Ramos (cell line): Measurements from ENCODE around the gene NFIB.

Experiments
- in situ Hi-C: fragments of 300-500 bp; cut with MboI; formaldehyde crosslinking; loops from one replicate; pipeline ENCODE4 v1.14.3; 2022; ENCODE audit warnings: low sequenced_read_pairs; ENCODE audit not compliant: unreplicated experiment

Gene NFIB

DNA sequence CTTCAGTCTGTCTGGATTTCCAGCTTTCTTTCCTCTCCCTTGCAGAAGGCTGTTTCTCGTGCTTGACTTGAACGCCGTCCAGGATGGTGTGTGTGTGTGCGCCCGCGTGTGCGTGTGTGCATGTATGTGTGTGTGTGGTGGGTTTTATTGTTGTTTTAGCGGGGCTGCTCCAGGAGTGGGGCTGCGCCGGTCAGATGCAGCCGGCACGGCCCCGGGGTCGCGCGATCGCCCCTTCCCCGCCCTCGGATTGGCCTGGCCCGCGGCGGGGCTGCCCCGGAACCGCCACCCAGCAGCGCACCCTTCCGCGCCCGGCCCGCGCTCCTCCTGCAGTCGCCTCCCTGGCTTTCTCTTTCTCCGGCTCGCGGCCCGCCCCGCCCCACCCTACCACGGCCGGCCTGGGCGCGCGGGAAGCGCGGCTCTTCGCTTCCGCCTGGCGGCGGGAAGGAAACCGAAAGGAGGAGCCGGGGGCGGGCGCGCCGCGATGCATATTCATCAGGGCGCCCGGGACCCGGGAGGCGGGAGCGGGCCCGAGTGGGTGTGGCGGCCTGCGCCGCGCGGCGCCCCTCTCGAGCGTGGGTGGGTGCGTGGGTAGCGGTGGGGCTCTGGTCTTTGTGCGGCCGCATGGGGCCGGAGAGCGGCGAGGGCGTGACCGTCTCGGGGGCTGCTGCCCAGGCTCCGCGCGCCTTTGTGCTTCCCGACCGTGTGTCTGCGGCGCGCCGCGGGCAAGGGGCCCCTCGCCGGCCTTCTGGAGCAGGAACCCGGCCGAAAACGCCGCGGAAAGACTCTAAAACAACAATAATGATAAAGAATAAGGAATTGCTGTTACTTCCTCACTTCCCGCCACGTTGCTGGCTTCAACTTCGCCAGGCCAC lies 8.5 kb upstream of the NFIB start:
- in situ Hi-C loops: no loop called here

GRCh38 chr9:14321517-14322130 lies 7.7 kb upstream of the NFIB start:
- in situ Hi-C loops: no loop called here

DNA sequence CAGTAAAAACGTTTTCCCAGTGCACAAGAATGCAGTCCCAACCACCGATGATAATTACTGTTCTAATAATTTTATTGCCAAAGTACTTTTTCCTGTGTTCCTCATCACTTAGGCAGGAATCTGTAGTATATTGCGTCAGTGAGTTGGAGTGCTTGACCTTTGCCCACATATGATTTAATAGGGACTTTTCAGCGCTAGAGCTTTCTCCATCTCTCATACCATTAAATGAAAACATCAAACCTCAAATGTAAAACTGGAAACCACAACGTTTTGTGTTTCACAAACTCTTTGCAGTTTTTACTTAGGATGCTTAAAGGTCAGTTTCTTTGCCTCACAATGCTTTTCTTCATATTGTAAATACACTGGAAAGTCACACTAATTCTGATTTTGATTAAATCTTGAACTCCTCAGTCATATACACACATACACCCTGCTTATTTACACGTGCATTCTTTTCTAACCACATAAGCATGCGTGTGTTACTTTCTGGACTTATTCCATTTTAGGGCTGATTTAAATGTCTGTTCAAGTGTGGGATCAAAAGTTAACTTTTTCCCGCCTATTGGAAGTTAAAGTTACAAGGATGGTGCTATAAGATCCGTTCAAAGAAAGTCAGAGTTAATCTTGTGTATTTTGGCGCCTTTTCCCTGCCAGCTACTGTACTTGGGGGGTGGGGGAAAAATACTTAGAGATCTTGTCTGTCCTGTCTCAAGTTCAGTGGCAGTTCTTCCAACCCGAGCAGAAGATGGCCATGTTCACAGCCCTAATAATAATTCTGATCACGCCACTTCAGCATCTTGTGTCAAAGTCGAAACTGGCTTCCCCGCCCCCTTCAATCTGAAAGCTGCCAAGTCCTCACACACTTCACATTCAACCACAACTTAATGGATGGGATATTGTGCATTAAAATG lies 6.6 kb upstream of the NFIB start:
- in situ Hi-C loops: no loop called here

DNA sequence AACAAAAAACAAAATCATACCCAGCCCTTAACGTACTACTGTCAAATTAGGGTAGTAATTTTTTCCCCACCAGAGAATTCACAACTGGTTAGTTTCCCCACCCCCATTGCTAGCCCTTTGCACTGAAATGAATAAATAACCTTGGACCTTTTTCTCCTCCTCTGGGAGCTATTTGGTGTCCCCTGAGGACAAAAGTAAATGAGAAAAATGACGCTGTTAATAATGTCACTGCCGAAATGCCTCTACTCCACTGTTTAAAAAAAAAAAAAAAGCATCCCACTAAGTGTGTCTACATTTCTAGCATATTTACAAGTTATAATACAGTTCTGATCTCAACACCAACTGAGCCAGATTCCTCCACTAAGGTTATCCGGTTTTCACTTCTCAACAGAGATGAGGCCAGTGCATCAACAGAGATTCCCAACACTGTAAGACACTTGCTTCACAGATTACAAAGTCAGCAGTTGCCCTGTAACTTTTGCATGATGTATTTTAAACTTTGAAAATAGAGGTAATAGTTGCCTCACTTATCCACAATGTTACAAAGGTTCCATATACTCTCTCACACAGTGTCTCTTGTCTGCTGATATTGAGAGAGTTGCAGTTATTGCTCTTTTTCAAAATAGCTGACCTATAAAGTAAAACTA lies 5.1 kb upstream of the NFIB start:
- in situ Hi-C loops: no loop called here

DNA sequence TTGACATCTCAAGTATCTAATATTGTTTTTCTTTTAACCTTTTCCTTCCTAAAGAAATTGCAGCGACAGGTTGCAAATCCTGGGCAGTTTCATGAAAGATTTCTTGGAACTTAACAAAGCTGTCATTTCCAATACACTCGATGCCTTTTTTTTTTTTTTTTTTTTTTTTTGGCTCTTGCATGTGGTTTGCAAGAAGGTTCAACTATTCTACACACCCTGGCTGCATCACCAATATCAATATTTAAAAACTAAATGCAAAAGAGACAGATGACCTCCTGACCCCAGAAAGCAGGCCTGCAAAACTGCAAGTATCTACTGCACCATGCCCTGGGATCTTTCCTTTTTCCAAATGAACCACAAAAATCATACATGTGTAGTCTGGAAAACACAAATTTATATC lies 4.4 kb upstream of the NFIB start:
- in situ Hi-C loops: no loop called here

DNA sequence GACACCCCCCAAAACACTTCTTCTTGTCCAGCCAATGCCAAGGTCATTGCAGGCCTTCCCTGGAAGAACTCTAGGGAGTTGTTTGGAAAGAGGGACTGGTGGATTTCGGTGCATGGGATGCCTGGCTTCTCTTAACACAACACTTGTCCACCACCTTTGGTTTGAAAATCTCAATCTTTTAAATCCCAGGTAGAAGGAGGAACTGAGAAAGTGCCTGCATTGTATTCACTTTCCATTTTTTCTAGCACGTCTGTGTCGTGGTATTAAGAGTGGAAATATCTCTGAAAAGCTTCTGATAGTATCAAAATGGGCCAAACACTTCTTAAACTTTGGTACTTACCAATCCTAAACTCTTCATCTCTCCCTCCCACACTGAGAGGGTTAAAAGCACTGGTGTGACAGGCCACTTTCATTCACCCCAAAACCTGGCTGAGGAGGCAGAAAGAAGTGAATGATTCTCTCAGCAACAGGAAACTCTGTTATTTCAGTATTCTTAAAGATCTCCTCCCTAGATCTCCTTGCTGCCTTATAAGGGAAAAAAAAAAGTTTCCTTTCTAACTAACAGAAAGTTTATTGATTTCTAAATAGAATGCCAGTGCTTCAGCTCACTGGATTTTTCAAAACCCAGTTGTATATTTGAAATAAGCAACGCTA lies 3.9 kb upstream of the NFIB start:
- in situ Hi-C loops: no loop called here

GRCh38 chr9:14316602-14317300 lies 2.8 kb upstream of the NFIB start:
- in situ Hi-C loops: no loop called here

GRCh38 chr9:14315875-14316601 lies 2.1 kb upstream of the NFIB start:
- in situ Hi-C loops: no loop called here

DNA sequence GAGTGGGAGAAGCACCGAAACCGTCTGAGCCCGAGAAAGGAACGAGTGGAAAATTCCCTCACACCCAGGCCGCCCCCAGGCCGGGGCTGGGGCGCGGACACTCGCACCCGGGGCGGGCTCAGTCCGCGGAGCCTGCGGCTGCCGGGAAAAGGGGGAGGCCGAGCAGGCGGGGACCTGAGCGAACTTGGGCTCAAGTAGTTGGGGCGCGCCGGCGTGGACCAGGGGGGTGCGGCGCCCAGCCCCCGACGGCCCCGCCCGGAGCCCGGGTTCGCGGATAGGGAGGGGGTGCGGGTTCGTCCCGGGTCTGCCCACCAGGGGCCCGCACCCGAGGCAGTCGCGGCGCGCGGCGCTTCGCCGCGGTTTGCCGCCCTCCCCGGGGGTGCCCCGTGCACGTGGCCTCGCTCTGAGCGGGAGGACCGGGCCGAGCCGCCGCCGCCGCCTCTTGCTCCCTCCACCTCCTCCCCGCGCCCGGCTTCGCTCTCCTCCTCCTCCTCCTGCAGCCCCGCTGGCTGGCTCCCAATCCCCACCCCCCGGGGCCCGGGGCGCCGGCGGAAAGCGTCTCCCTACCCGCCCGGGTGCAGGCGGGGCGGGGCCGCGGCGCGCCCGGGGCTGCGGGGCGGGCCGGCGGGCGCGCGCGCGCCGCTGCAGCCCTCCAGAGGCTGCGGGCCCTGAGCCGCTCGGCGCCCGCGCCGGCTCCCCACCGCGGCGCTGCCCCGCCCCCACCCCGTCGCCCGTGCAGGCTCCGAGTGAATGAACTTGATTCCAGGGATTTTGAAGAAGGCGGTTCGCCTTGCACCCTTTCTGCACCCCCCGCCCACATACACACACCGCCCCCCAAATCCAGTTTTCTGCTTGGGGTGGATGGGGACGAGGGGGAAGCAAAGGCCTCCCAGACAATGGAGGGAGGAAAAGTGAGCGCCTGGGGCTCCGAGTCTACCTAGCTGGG lies 1.3 kb upstream of the NFIB start:
- in situ Hi-C loops: no loop called here

DNA sequence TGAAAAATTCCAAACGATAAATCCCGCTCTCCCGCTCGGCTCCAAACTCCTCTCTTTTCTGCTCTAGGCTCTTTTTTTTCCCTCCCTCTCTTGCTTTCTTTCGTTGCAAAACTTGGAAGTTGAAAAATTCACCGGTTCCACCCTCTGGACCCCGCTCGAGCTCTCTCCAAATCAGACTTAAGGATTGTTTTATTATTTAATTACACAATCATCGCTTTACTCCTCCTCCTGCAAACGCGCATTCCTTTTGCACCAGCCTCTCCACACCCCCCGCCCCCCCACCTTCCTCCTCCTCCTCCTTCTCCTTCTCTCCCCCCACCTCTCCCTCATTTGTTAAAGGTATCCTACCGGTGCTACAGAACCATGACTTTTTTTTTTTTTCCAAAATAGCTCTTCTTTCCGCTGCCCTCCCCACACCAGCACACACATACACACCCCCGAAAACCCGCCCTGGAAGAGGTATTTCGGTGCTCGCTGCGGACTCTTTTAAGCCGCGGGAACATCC lies 535 bp upstream of the NFIB start:
- in situ Hi-C loops: no loop called here

GRCh38 chr9:14313378-14313940 lies 482 bp downstream of the NFIB start:
- in situ Hi-C loops: no loop called here

GRCh38 chr9:14312719-14313377 lies 1.1 kb downstream of the NFIB start:
- in situ Hi-C loops: no loop called here

DNA sequence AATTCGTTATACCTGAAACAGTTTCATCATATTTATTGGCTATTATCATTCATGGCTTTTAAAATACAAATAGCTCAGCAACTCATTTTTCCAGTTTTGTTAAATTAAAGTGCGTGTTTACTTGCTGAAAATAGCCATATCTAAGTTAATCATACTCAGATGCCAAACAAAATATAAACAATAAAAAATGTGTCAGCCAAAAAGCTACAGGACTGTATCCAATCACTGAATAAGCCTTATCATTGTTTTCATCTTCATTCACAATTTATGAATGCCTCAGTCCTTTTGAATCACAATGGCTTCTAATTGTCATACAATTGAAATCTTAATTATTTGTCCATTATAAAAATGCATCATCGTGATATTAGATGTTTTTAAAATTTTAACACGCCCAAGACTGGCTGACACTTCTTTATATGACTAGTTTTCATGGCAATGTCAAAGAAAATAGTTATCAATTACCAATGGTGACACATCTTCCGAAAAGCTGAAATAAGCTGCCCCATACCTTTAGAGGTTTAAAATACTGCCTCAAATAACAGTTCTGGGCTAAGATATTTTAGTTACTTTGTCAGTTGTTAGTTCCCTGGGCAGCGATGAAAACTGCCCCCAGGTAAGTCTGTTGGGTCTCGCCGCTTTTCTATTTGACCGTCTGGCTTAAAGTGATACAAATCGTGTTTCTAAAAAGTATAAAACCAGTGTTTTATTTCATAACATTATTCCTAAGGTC lies 1.8 kb downstream of the NFIB start:
- in situ Hi-C loops: no loop called here

DNA sequence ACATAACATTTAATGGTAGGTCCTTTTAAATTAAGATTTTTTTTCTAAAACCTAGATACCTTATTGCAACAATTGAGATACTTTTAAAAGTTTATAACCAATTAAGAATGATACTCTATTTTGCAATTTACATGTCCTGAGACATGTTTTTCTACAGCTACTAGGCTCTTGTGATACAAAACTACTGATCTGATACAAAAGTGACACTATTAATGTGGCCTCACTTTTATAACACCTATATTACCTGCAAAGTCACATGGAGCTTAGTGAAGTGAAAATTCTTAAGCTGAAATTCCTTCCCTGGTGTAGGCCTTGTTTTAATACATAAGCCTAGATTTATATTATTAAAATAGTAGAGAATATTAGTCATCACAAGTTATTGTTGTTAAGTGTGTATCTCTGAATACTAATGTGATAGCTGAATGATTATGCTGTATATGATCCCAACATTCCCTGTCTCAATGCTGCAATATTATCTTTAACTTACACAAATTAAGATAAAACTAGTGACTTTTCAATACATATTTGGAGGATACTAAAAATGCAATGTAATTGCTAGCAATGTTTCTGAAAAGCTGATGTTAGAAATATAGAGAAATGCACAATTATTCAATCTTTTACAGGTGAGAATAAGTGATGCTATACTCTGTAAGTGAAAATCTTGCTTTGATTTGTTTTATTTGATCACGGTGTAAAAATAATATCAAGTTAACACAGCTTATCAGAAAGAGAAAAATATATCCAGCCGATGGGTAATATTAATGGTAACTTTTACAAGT lies 2.6 kb downstream of the NFIB start:
- in situ Hi-C loops: no loop called here

- in situ Hi-C loops: no loop called here
Measured at GRCh38 chr9:14310311-14310710, 3.6 kb downstream of the NFIB start.
